DMS 273 (cell line): ENCODE measurements around the gene PES1.
"Not testable (repeated sequence)": the region's sequence is repeated elsewhere in the genome, so short reads cannot be mapped to it uniquely, and the experiment has no call there.

Source experiments
- DNase-seq: peaks from one replicate; lab custom pipeline; 2025; ENCODE audit not compliant: unreplicated experiment; lab: John Stamatoyannopoulos, UW

The PES1 gene

DNA sequence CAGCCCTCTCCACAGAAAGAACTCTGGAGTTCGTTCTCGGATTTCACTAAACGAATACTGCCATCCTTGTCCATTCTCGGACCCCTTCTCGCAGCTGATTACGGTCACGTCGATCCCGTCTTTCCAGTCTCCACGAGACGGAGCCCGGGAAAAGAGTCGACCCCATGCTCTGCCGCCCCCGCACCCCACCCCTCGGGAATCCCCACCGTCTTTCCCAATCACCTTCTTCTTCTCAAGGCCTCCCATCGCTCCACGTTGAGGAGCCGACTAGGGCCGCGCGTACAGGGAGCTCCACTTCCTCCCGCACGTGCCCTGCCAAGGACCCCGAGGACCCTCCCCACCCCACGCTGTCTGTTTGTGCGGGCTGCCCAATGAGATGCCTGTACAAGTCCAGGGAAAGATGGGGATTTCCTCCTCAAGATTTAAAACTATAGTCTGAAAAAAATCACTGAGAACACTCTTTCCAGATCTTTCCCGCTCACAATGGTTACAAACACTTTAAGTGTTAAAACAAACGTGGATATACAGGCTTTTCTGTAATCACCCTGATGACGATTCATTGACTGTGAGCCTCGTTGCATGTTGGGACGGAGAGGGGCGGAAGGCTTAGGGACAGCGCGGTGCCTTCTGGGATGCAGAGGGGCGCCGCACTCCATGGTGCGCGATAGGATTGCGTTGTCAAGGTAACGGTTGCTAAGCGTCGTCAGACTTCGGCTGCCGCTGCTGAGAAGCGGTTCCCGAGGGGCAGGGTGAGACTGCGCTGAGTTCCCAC, at the start of gene PES1:
PES1 (minus strand) TSS at position 323 of the 772 bp plus-strand sequence; CDS start at position 246, 77 bp downstream.
- peak; percentile 98 for DNase-seq

DNA sequence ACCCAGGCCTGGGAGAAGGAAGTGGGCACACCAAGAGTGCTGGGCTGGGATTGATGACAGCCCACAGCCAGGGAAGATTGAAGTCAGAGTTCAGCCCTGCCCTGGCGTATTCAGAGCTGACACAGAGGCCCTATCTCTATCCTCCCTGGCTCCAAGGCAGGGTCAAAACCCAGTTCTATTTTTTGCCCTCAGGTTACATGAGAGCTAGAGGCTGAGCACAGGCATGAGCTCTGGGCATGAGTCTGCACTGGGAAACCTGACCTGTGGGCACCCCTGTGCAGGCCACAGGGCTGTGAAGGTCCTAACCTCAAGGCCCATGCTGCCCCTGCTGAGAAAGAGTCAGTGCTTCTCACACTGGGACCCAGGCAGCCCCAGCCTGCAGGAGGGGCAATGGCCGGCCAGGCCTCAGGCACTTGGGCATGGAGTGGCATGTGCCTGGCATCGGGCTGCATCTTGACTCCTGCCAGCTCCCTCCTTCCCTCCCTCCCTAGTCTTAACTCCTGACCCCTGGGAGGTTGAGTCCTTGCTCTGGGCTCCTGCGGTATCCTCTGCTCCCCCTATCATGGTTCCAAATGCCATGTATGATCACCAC, 49.2 kb upstream of the PES1 start:
- no peak for DNase-seq

DNA sequence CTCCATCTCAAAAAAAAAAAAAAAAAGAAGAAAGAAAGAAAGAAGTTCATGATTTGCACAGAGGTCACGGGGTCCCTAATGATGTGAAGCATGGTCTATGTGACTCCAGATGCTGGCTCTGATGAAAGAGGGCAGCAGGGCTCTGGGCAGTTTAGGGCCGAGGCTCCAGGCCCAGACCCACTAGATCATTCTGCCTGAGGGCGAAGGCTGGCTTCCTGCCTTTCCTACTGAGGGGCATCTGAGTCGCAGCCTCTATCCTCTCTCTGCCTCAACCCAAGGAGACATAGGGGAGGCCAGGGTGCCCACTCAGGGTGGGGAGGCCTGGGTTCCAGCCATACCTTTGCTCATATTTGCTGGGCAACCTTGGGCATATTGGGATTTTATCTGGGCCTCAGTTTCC, 48.7 kb upstream of the PES1 start:
- DNase-seq = no peak

DNA sequence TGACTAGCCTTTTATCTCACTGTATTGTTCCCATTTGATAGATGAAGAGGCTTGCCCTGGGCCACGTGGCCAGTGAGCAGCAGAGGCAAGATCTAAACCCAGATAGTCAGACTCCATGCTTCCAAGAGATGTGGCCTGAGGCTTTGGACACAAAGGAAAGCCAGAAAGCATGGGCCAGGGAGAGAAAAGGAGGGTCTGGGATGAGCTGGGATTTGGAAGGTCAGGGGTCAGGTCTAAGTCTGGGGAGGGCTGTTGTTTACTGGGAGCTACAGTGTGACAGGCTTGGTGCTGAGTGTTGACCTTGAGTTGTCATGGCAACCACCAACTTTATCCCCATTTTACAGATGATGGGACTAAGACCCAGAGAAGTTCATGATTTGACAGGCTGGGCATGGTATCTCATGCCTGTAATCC, 46.0 kb upstream of the PES1 start:
- no peak for DNase-seq

DNA sequence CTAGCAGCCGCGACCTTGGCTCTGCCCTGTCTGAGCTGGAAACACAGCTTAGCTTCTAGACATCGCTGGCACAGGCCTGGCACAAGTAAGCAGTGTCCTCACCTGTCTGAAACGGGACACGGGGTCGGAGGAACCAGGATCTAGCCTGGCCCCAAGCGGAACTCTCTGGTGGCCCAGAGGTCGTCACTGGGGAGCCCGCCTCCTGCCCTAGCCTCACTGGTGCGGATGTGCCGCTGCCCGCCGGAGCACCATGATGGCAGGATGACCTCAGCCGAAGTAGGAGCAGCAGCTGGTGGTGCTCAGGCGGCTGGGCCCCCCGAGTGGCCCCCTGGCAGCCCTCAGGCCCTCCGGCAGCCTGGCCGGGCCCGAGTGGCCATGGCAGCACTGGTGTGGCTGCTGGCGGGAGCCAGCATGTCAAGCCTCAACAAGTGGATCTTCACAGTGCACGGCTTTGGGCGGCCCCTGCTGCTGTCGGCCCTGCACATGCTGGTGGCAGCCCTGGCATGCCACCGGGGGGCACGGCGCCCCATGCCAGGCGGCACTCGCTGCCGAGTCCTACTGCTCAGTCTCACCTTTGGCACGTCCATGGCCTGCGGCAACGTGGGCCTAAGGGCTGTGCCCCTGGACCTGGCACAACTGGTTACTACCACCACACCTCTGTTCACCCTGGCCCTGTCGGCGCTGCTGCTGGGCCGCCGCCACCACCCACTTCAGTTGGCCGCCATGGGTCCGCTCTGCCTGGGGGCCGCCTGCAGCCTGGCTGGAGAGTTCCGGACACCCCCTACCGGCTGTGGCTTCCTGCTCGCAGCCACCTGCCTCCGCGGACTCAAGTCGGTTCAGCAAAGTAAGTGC, 44.7 kb upstream of the PES1 start:
- peak; percentile 56 for DNase-seq

DNA sequence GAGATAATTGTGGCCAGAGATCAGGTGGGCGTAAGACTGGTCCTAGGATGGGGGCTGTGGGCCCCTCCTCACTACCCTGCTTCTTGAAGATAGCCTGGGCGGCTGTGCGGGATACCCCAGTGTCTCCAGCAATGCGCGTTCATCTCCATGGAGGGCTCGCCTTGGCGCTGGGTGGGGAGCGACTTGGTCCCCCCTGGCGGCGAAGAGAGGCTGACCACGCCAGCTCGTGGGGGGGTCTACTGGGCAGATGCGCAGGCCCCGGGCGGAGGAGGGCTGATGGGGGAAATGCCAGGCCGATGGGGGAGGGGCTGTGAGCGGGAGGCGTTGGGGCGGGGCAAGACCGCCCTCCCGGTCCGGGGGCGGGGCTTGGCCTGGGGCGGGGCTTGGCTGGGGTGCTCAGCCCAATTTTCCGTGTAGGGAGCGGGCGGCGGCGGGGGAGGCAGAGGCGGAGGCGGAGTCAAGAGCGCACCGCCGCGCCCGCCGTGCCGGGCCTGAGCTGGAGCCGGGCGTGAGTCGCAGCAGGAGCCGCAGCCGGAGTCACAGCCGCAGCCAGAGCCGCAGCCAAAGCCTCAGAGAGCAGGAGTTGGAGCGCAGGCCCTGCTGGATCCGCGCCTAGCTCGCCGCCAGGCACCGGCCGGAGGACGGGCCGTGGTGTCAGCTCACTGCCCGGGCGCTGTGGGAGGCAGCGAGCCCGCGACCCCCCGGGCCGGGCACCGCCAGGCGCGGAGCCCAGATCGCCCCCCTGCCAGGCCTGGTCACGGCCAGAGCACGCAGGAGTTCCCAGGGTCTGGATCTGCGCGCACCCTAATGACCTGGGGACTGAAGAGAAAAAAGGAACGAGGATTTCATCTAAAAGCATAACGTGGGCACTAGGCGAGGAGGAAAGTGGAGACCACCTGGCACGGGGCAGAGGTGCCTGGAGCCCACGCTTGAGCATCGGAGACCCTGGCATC, 43.8 kb upstream of the PES1 start, which contains the start of gene SLC35E4:
SLC35E4 (plus strand) TSS at position 509 of the 953 bp plus-strand sequence. CDS start 670 bp downstream, outside the sequence.
- DNase-seq = peak; percentile 92

DNA sequence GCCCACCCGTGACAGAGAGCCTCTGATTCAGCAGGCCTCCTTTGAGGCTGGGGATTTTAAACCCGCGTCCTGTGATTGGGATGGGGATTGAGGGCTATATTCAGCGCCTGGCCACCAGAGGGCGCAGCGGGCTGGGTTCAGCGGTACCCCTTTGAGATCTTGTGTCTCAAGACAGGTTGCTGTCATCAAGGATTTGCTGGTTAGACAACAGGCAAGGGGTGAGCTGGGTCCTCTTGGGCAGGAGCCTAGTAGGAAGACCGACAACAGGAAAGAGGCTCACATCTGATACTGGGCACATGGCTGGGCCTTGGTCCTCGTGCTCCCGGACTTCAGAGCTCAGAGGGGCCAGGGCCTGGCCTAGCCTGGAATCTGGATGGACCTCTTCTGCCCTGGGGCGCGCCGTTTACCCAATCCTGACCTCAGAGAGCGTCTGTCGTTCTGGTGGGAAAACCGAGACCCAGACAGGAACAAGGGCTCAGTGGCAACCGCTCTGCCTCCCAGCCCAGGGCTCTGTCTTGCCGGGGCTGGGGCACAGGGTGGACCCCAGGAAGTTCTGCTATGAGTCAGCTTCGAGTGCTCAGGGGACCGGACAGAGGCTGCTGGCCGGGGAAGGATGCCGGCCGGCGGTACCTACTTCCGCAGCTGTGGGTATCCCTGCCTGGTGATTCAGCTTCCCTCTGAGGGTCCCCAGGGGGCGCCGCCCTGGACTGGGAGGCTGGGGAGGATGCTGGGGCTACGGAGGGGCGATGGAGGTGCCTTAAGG, 42.9 kb upstream of the PES1 start:
- peak; percentile 89 for DNase-seq

DNA sequence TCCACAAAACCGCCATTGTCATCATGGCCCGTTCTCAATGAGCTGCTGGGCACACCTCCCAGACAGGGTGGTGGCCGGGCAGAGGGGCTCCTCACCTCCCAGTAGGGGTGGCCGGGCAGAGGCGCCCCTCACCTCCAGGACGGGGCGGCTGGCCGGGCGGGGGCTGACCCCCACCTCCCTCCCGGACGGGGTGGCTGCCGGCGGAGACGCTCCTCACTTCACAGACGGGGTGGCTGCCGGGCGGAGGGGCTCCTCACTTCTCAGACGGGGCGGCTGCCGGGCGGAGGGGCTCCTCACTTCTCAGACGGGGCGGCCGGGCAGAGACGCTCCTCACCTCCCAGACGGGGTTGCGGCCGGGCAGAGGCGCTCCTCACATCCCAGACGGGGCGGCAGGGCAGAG, 39.8 kb upstream of the PES1 start:
- not testable (repeated sequence) for DNase-seq

DNA sequence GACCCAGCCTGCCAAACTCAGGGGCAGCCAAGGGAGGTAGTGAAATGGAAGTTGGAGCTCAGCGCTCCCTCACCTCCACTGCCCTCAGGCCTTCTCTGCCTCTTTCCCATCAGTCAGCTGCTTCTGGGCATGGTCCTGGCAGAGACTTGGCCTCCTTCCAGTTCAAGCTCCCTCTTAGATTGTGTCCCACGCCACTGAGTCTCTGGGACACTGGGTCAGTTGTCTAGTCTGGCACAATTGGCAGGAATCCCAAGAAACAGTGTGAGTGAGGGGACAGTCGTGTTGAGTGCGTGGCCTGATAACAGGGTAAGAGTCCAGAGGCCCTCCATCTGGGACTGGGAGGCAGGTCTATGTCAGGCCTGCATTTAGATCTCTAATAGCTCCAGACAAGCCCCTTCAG, 36.8 kb upstream of the PES1 start:
- DNase-seq = no peak

DNA sequence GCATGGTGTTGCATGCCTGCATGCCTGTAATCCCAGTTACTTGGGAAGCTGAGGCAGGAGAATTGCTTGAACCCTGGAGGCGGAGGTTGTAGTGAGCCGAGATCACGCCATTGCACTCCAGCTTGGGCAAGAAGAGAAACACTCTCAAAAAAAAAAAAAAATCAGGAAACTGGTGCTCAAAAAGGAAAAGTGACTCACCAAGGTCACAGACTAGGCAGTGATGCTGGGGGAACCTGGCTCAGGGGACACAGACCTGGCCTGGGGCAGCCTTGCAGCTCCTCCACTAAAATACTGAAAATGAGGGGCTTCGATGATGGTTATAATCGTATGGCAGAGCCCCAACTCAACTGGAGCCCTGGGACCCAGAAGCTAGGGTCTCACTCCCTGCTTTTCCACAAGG, 35.8 kb upstream of the PES1 start:
- DNase-seq = no peak

DNA sequence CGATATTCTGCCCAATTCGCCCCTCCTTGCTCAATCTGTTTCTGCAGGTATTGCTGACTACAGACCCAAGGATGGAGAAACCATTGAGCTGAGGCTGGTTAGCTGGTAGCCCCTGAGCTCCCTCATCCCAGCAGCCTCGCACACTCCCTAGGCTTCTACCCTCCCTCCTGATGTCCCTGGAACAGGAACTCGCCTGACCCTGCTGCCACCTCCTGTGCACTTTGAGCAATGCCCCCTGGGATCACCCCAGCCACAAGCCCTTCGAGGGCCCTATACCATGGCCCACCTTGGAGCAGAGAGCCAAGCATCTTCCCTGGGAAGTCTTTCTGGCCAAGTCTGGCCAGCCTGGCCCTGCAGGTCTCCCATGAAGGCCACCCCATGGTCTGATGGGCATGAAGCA, 34.7 kb upstream of the PES1 start:
- no peak for DNase-seq

DNA sequence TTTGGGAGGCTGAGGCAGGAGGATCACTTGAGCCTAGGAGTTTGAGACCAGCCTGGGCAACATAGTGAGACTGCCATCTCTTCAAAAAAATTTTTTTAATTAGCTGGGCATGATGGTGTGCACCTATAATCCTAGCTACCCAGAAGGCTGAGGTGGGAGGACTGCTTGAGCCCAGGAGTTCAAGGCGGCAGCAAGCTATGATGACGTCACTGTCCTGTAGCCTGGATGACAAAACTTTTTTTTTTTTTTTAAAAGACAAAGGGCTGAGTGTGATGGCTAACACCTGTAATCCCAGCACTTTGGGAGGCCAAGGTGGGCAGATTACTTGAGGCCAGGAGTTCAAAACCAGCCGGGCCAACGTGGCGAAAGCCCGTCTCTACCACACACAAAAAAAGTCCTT, 28.2 kb upstream of the PES1 start:
- not testable (repeated sequence) for DNase-seq

DNA sequence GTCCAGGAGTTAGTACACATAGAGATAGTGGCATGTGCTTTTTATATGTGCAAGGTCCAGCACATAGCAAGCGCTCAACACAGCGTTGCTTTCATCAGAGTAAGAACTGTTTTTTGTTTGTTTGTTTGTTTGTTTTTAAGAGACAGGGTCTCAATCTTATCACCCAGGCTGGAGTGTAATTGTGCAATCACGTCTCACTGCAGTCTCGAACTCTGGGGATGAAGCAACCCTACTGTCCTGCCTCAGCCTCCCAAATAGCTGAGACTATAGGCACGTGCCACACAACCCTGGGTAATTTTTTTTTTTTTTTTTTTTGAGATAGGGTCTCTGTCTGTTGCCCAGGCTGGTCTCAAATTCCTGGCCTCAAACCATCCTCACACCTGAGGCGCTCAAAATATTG, 26.1 kb upstream of the PES1 start:
- DNase-seq = no peak

DNA sequence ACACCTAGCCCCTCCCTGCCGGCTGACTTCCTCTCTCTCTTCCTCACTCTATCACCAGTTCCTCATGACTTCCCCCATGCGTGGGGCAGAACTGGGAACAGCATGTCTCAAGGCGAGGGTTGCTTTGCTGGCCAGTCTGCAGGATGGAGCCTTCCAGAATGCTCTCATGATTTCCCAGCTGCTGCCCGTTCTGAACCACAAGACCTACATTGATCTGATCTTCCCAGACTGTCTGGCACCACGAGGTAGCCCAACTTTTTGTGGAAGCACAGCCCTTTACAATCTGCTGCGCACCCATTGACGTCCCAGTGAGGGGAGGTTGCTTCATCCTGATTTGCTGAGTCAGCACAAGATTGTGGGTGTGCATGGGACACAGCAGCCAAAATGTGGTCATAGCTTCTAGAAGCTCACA, 23.8 kb upstream of the PES1 start:
- no peak for DNase-seq

DNA sequence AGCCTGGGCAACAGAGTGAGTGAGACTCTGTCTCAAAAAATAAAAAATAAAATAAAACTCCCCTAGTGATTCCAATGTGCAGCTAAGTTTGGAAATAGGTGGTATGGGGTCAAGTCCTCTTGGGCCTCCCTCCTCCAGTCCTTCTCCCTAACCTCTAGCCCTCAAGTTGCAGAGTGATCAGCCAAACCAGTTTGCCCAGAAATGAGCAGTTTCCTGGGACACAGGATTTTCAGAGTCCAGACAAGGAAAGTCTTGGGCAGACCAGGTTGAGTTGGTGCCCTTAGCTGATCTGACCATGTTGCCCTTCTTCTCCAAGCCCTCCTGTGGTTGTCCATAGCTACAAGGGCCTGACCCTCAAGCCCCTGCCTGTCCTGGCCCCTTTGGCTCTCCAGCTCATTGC, 23.2 kb upstream of the PES1 start:
- no peak for DNase-seq

DNA sequence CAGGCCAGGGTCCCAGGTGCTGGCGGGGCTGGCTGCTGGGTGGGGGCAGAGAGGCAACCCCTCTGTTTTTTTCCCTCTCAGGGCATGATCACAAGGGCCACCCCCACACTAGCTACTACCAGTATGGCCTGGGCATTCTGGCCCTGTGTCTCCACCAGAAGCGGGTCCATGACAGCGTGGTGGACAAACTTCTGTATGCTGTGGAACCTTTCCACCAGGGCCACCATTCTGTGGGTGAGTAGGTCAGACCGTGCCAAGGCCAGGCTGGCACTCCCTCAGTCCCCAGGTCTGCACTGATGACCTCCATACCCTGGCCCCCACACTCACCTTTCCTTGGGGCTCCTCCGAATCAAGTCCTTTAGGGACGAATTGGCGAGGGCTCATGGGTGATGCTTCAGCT, 22.6 kb upstream of the PES1 start:
- no peak for DNase-seq

DNA sequence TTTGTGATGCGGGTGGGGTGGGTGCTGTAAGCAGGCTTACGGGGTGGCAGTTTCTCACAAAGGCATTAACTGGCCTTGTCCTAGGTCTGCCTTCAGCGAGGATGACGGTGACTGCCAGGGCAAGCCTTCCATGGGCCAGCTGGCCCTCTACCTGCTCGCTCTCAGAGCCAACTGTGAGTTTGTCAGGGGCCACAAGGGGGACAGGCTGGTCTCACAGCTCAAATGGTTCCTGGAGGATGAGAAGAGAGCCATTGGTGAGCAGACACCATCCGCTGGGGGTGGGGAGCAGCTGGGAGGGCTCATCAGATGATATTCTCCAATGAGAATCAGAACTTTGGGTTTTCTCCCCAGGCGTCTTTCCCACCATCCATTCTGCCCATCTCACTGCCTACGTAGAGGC, 21.1 kb upstream of the PES1 start:
- DNase-seq = no peak

DNA sequence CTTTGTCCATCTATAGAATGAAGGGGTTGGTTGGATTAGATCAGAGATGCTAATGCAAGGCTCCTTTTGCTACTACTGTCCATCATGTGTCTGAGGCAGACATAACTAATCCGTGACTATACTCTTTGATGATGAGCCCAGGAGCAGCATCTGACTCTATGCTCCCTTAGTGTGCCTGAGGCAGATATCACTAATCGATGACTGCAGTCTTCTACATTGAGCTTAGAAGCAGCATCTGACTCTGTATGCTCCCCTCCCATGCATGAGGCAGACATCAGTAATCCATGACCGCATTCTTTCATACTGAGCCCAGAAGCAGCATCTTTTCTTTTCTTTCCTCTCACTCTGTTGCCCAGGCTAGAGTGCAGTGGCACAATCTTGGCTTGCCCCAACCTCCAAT, 19.5 kb upstream of the PES1 start:
- no peak for DNase-seq

DNA sequence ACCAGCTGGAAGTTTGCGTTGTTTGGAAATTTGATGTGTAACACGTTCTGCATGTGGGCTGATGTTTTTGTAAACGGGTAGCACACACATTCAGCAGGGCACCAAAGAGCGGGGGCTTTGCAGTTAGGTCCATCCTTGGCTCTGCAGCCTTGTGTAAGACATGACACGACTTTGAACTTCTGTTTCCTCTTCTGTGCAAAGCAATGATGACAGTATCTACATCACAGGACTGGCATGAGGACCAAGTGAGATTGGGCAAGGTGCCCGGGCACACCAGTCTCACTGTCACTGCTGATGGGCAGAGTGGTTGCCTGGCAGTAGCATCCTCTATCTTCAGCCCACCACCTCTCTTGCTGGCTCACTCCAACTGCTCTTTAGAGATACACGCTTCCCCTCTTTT, 18.6 kb upstream of the PES1 start:
- no peak for DNase-seq
